ENCODE measurements around the gene SPTLC3. TPM values are rescaled to one million over a fixed set of nuclear protein-coding genes. Genes with fewer than 3 reads are reported as not detected.

The SPTLC3 gene
- total and polyA plus RNA-seq, 2 donors (not counting 1 experiment from before 2014, with no cell fraction given): 4.0 TPM

- no peaks in the 10 kb centered on the region for H4K20me1 ChIP-seq (ENCODE audit: control insufficient read depth, extremely low read depth, insufficient read depth, low read length)
- no peak overlapping the region for H3K27ac ChIP-seq (ENCODE audit: insufficient read depth, low read length)
- H3K4me3 ChIP-seq (replicated peaks in 1 of 4; ENCODE audit: control extremely low read depth in 1 of 4, insufficient read depth in 1 of 4, low read depth in 3 of 4, low read length in 4 of 4): no peak overlapping the region
- H3K36me3 ChIP-seq (ENCODE audit: control insufficient read depth, insufficient read depth, low read length): no peaks in the 10 kb centered on the region
- DNase-seq (ENCODE audit: low read depth in 2 of 2): no peak
- H3K9ac ChIP-seq (ENCODE audit: insufficient read depth, low read length): no peak overlapping the region
- no peaks in the 10 kb centered on the region for H3K79me2 ChIP-seq (ENCODE audit: control insufficient read depth, insufficient read depth, low read length)
- no peak overlapping the region for H2AFZ ChIP-seq (ENCODE audit: low read length)
- no peak overlapping the region for H3K4me2 ChIP-seq (ENCODE audit: extremely low read depth, insufficient read depth, low read length)
- no peaks in the 10 kb centered on the region for H3K27me3 ChIP-seq (ENCODE audit: control insufficient read depth, insufficient read depth, low read length)
- no peaks in the 10 kb centered on the region for H3K4me1 ChIP-seq (ENCODE audit: control insufficient read depth, extremely low read depth, insufficient read depth, low read length)
- TF ChIP-seq CTCF (conservative IDR thresholded peaks at IDR 0.05 in 1 of 2, IDR thresholded peaks at IDR 0.05 in 1 of 2; ENCODE audit: low read depth in 1 of 2, low read length in 2 of 2): no peak
- no peak for TF ChIP-seq EZH2 (IDR thresholded peaks at IDR 0.05; ENCODE audit: low read length, missing control alignments)
- no peaks in the 10 kb centered on the region for H3K9me3 ChIP-seq (ENCODE audit: control insufficient read depth, insufficient read depth, low read depth, low read length)
Measured at GRCh38 chr20:12963416-12963815, 45.4 kb upstream of the SPTLC3 start.

GRCh38 chr20:12965212-12965869 lies 43.4 kb upstream of the SPTLC3 start:
- Histone ChIP-seq H3K27me3 (ENCODE audit: control insufficient read depth, insufficient read depth, low read length) (no peaks in the 10 kb centered on the region), H4K20me1 (ENCODE audit: control insufficient read depth, extremely low read depth, insufficient read depth, low read length) (no peaks in the 10 kb centered on the region), H3K9me3 (ENCODE audit: control insufficient read depth, insufficient read depth, low read depth, low read length) (no peaks in the 10 kb centered on the region), H3K4me3 (replicated peaks in 1 of 4; ENCODE audit: control extremely low read depth in 1 of 4, insufficient read depth in 1 of 4, low read depth in 3 of 4, low read length in 4 of 4) (no peak overlapping the region), H3K27ac (ENCODE audit: insufficient read depth, low read length) (no peak overlapping the region), H3K36me3 (ENCODE audit: control insufficient read depth, insufficient read depth, low read length) (no peaks in the 10 kb centered on the region), H2AFZ (ENCODE audit: low read length) (no peak overlapping the region), H3K4me1 (ENCODE audit: control insufficient read depth, extremely low read depth, insufficient read depth, low read length) (no peaks in the 10 kb centered on the region), H3K4me2 (ENCODE audit: extremely low read depth, insufficient read depth, low read length) (no peak overlapping the region), H3K79me2 (ENCODE audit: control insufficient read depth, insufficient read depth, low read length) (no peaks in the 10 kb centered on the region), H3K9ac (ENCODE audit: insufficient read depth, low read length) (no peak overlapping the region)
- DNase-seq (ENCODE audit: low read depth in 2 of 2): no peak
- TF ChIP-seq EZH2 (IDR thresholded peaks at IDR 0.05; ENCODE audit: low read length, missing control alignments): no peak
- no peak for TF ChIP-seq CTCF (conservative IDR thresholded peaks at IDR 0.05 in 1 of 2, IDR thresholded peaks at IDR 0.05 in 1 of 2; ENCODE audit: low read depth in 1 of 2, low read length in 2 of 2)

GRCh38 chr20:12965870-12966251 lies 42.9 kb upstream of the SPTLC3 start:
- H3K4me1 ChIP-seq (ENCODE audit: control insufficient read depth, extremely low read depth, insufficient read depth, low read length): no peaks in the 10 kb centered on the region
- no peaks in the 10 kb centered on the region for H3K27me3 ChIP-seq (ENCODE audit: control insufficient read depth, insufficient read depth, low read length)
- H3K4me2 ChIP-seq (ENCODE audit: extremely low read depth, insufficient read depth, low read length): no peak overlapping the region
- H3K9ac ChIP-seq (ENCODE audit: insufficient read depth, low read length): no peak overlapping the region
- H3K79me2 ChIP-seq (ENCODE audit: control insufficient read depth, insufficient read depth, low read length): no peaks in the 10 kb centered on the region
- no peak for DNase-seq (ENCODE audit: low read depth in 2 of 2)
- H4K20me1 ChIP-seq (ENCODE audit: control insufficient read depth, extremely low read depth, insufficient read depth, low read length): no peaks in the 10 kb centered on the region
- no peak overlapping the region for H2AFZ ChIP-seq (ENCODE audit: low read length)
- no peak overlapping the region for H3K27ac ChIP-seq (ENCODE audit: insufficient read depth, low read length)
- no peaks in the 10 kb centered on the region for H3K36me3 ChIP-seq (ENCODE audit: control insufficient read depth, insufficient read depth, low read length)
- TF ChIP-seq CTCF (conservative IDR thresholded peaks at IDR 0.05 in 1 of 2, IDR thresholded peaks at IDR 0.05 in 1 of 2; ENCODE audit: low read depth in 1 of 2, low read length in 2 of 2): no peak
- TF ChIP-seq EZH2 (IDR thresholded peaks at IDR 0.05; ENCODE audit: low read length, missing control alignments): no peak
- H3K9me3 ChIP-seq (ENCODE audit: control insufficient read depth, insufficient read depth, low read depth, low read length): no peaks in the 10 kb centered on the region
- no peak overlapping the region for H3K4me3 ChIP-seq (replicated peaks in 1 of 4; ENCODE audit: control extremely low read depth in 1 of 4, insufficient read depth in 1 of 4, low read depth in 3 of 4, low read length in 4 of 4)

Data from fibroblast of lung (primary cell).